ENCODE measurements around the gene CARD19. TPM values are rescaled to one million over a fixed set of nuclear protein-coding genes. Genes with fewer than 3 reads are reported as not detected.

The CARD19 gene
- total and polyA plus RNA-seq, 9 donors: 5.0 to 67.6 (median 44.7) TPM

DNA sequence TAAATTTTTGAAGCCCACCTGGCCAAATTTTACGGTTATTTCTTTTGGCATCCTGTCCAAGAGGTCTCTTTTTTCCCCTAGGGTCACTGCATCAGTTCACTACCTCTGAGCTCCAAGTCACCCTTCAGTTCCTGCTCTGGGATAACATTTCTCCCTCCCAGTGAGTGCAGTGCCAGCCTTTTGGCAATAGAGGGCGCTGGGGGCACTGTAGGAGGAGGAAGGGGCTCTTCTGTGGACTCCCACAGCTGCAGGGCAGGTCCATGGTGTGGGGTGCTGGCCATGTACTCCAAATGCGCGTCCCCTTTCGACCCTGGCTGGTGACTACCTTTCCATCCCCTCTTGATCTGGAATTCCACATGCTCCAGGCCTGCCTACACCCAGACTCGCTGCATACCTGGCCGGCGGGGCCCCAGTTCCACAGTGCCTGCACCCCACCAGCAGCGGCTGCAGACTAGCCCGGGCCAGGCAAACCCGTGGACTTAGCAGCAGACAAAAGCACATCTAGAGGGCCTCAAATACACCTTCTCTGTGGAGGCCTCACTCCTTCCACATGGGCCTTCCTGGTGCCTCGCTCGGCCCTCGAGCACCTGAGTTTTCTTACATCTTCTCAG, 58.4 kb downstream of the CARD19 start:
- H3K4me1 ChIP-seq (ENCODE audit: insufficient read depth): no peaks in the 10 kb centered on the region
- DNase-seq: no peak
- no peak for TF ChIP-seq POLR2A (IDR thresholded peaks at IDR 0.05)
- TF ChIP-seq, protein P1, sequence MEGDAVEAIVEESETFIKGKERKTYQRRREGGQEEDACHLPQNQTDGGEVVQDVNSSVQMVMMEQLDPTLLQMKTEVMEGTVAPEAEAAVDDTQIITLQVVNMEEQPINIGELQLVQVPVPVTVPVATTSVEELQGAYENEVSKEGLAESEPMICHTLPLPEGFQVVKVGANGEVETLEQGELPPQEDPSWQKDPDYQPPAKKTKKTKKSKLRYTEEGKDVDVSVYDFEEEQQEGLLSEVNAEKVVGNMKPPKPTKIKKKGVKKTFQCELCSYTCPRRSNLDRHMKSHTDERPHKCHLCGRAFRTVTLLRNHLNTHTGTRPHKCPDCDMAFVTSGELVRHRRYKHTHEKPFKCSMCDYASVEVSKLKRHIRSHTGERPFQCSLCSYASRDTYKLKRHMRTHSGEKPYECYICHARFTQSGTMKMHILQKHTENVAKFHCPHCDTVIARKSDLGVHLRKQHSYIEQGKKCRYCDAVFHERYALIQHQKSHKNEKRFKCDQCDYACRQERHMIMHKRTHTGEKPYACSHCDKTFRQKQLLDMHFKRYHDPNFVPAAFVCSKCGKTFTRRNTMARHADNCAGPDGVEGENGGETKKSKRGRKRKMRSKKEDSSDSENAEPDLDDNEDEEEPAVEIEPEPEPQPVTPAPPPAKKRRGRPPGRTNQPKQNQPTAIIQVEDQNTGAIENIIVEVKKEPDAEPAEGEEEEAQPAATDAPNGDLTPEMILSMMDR (IDR thresholded peaks at IDR 0.05): no peak
- no peak for TF ChIP-seq EP300 (IDR thresholded peaks at IDR 0.05)
- WGBS, 3 donors: 78 to 83% (median 79%) methylated on average over 13 to 14 of the region's 14 CpGs
- intact Hi-C loops (cut with DNase I): no loop called here
- H3K9me3 ChIP-seq: no peaks in the 10 kb centered on the region
- no peaks in the 10 kb centered on the region for H3K36me3 ChIP-seq
- no peaks in the 10 kb centered on the region for H3K27me3 ChIP-seq
- no peak overlapping the region for H3K4me3 ChIP-seq
- no peak overlapping the region for H3K27ac ChIP-seq

DNA sequence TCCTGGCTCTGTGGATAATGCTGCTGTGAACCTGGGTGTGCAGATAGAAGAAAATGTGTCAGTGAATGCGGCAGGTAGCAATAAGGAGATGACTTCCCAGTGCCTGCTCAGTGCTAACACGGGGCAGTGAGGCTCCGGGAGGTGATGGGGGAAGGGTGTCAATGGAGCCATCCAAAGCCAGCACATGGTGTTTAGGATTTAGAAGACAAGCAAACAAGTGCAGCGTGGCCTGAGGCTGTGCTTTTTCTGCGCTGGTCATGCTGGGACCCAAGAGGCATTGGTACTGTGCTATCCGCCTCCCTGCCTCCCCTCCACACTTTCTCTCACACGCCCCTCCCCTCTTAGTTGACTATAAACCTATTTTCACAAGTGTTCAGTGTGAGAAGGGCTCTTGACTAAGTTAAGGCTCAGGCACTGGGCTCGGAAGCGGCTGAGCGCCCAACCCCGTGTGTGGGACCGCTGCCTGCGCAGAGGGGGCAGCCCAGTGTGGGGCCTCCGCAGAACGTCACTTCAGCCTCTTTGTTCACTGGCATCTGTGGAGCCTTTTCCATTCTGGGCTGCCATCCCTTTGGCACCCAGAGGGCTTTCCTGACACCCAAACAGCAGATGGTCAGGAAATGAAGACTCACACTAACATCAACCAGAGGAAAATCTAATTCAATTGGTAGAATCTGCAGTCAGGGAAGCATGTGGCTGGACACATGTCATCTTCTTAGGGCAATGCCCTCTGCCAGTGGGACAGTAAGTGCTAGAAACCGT, 59.9 kb downstream of the CARD19 start:
- Histone ChIP-seq H3K9me3 (no peaks in the 10 kb centered on the region), H3K27ac (no peak overlapping the region), H3K4me1 (ENCODE audit: insufficient read depth) (peaks cover 4% of the 10 kb centered on the region), H3K27me3 (no peaks in the 10 kb centered on the region), H3K4me3 (no peak overlapping the region), H3K36me3 (no peaks in the 10 kb centered on the region)
- TF ChIP-seq POLR2A (IDR thresholded peaks at IDR 0.05): no peak
- DNase-seq: no peak
- 84 to 90% (median 87%) methylated on average over 16 of the region's 16 CpGs for WGBS, 3 donors
- intact Hi-C loops (cut with DNase I): loop anchor here in 2 of 4 donors (5.0 kb wide), 1 partner anchor 146 kb away; no protein-coding TSS in a partner anchor

DNA sequence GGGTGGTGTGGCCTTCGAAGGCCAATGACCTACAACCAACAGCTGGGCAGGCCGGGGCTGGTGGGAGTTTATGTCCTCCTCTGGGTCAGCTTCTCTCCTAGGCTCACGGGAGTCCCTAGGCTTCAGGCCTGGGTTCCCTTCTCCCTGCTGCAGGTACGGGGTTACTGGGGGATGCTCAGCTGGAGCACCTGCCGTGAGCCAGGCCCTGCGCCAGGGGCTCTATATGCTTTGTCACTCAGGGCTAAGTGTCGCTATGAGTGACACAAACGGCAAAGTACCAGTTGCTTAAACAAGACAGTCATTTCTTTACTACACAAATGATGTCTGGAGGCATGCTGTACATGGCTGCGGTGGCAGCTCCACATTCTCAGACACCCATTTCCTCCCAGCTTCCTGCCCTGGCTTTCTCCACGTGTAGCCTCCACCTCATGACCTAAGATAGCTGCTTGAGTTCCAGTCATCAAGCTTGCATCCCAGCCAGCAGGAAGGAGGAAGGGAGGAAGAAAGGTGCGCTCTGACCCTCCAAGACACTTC, 60.5 kb downstream of the CARD19 start:
- H3K4me3 ChIP-seq: no peak overlapping the region
- TF ChIP-seq EP300 (IDR thresholded peaks at IDR 0.05) (no peak), POLR2A (IDR thresholded peaks at IDR 0.05) (no peak)
- WGBS, 3 donors: 87 to 91% (median 90%) methylated on average over 11 of the region's 11 CpGs
- H3K9me3 ChIP-seq: no peaks in the 10 kb centered on the region
- H3K36me3 ChIP-seq: no peaks in the 10 kb centered on the region
- H3K27me3 ChIP-seq: no peaks in the 10 kb centered on the region
- peaks cover 4% of the 10 kb centered on the region for H3K4me1 ChIP-seq (ENCODE audit: insufficient read depth)
- DNase-seq: no peak
- intact Hi-C loops (cut with DNase I): loop anchor here in 2 of 4 donors (5.0 kb wide), 1 partner anchor 146 kb away; no protein-coding TSS in a partner anchor
- H3K27ac ChIP-seq: no peak overlapping the region

DNA sequence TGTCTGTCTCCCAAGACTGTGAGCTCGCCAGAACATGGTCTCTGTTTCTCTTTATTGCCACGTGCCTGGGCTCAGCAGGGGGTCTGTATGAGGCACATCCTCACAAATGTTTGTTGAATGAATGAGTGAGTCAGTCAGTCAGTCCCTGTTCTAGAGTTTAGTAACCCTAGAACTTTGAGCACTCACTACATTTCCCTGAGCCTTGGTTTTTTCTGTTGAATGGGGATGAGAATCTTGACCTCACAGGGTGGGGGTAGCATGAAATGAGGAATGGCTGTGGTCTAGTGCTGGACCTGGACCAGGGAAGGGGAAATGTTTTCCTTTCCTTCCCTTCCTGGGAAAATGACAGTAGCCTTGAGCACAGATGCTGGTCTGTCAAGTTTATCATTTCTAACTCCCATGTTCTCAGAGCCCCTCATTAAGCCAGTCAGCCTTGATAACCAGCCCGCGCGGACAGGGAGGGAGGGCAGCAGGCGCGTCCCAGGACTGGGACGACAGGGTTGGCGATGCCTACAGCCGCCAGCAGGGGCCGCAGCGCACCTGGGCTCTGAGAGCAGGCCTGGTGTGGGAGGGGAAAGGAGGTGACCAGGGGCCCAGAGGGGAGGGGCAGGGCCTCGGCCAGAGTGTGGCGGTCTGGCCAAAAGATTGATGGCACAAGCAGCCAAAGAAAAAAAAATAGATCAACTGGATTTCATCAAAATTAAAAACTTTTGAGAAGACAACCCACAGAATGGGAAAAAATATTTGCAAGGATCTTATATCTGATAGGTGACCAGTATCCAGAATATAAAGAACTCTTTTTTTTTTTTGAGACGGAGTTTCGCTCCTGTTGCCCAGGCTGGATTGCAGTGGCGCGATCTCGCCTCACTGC, 63.8 kb downstream of the CARD19 start:
- intact Hi-C loops (cut with DNase I): loop anchor here (5.0 to 10.0 kb wide), 4 partner anchors 142 to 805 kb away; no protein-coding TSS in a partner anchor
- no peak overlapping the region for H3K27ac ChIP-seq
- TF ChIP-seq POLR2A (IDR thresholded peaks at IDR 0.05) (no peak), EP300 (IDR thresholded peaks at IDR 0.05) (no peak)
- TF ChIP-seq, protein P1 (IDR thresholded peaks at IDR 0.05): peak; percentile 74 to 89 (median 88)
- H3K4me1 ChIP-seq (ENCODE audit: insufficient read depth): peaks cover 7% of the 10 kb centered on the region
- no peaks in the 10 kb centered on the region for H3K27me3 ChIP-seq
- 8 to 11% (median 10%) methylated on average over 19 of the region's 19 CpGs for WGBS, 3 donors
- peak; percentile 72 to 88 (median 85) for DNase-seq
- no peaks in the 10 kb centered on the region for H3K36me3 ChIP-seq
- H3K4me3 ChIP-seq: no peak overlapping the region
- no peaks in the 10 kb centered on the region for H3K9me3 ChIP-seq

Measured in ovary (tissue), 9 donors.